SK-N-SH treated with all-trans-retinoic acid at 6 μM for 48 hours (cell line): Measurements from ENCODE around the gene IER3.

Experiments used
- ATAC-seq: fragments of 200-7000 bp; cut with Tn5 transposase; 3 replicates; pipeline ENCODE4 v1.9.1; 2020; ENCODE audit warnings: mild to moderate bottlenecking, moderate library complexity
- ARNTL ChIP-seq: fragments of 450-650 bp; formaldehyde crosslinking; IDR thresholded peaks from 2 replicates; pipeline ENCODE4 v1.5.0; 2020; ENCODE audit warnings: low read depth, mild to moderate bottlenecking, moderate library complexity, borderline replicate concordance
- BACH2 ChIP-seq: fragments of 250-450 bp; sonication (Bioruptor Pico); IDR thresholded peaks from 2 replicates; pipeline ENCODE4 v1.9.0; 2021; ENCODE audit warnings: mild to moderate bottlenecking, borderline replicate concordance
- CREB5 ChIP-seq: fragments of 250-450 bp; sonication (Bioruptor Pico); IDR thresholded peaks from 2 replicates; pipeline ENCODE4 v1.5.1; 2020; ENCODE audit warnings: low read depth, mild to moderate bottlenecking, moderate library complexity
- ESRRG ChIP-seq: fragments of 250-450 bp; sonication (Bioruptor Pico); IDR thresholded peaks from 2 replicates; pipeline ENCODE4 v1.6.1; 2021; ENCODE audit warnings: mild to moderate bottlenecking
- GLIS3 ChIP-seq: fragments of 250-450 bp; sonication (Bioruptor Pico); IDR thresholded peaks from 2 replicates; pipeline ENCODE4 v1.5.0; 2020; ENCODE audit warnings: mild to moderate bottlenecking, moderate library complexity
- ISL1 ChIP-seq: fragments of 250-450 bp; sonication (Bioruptor Pico); IDR thresholded peaks from 2 replicates; pipeline ENCODE4 v2.1.2; 2022; ENCODE audit warnings: mild to moderate bottlenecking, moderate library complexity
- OSR1 ChIP-seq: fragments of 250-450 bp; sonication (Bioruptor Pico); IDR thresholded peaks from 2 replicates; pipeline ENCODE4 v1.8.0; 2022; ENCODE audit warnings: moderate library complexity, mild to moderate bottlenecking, inconsistent platforms
- POU6F1 ChIP-seq: fragments of 250-450 bp; sonication (Bioruptor Pico); IDR thresholded peaks from 2 replicates; pipeline ENCODE4 v1.8.0; 2021; ENCODE audit warnings: low read depth, mild to moderate bottlenecking, moderate library complexity, borderline replicate concordance
- PPARA ChIP-seq: fragments of 250-450 bp; sonication (Bioruptor Pico); IDR thresholded peaks from 2 replicates; pipeline ENCODE4 v1.5.0; 2020; ENCODE audit warnings: mild to moderate bottlenecking, borderline replicate concordance
- RARB ChIP-seq: fragments of 250-450 bp; sonication (Bioruptor Pico); IDR thresholded peaks from 2 replicates; pipeline ENCODE4 v1.8.0; 2021; ENCODE audit warnings: mild to moderate bottlenecking, moderate library complexity
- TCF4 ChIP-seq: fragments of 250-450 bp; sonication (Bioruptor Pico); IDR thresholded peaks from 2 replicates; pipeline ENCODE4 v1.8.0; 2021; ENCODE audit warnings: mild to moderate bottlenecking, moderate library complexity, borderline replicate concordance
- TOX ChIP-seq: fragments of 250-450 bp; sonication (Bioruptor Pico); IDR thresholded peaks from 2 replicates; pipeline ENCODE4 v1.8.0; 2021; ENCODE audit warnings: mild to moderate bottlenecking, moderate library complexity, borderline replicate concordance
- ZC3H10 ChIP-seq: fragments of 250-450 bp; sonication (Bioruptor Pico); IDR thresholded peaks from 2 replicates; pipeline ENCODE4 v1.5.1; 2021; ENCODE audit warnings: mild to moderate bottlenecking, moderate library complexity
- ZFP3 ChIP-seq: fragments of 250-450 bp; sonication (Bioruptor Pico); IDR thresholded peaks from 2 replicates; pipeline ENCODE4 v1.5.0; 2020; ENCODE audit warnings: mild to moderate bottlenecking, moderate library complexity
- ZNF8 ChIP-seq: fragments of 450-650 bp; formaldehyde crosslinking; IDR thresholded peaks from 2 replicates; pipeline ENCODE4 v1.5.0; 2020; ENCODE audit warnings: mild to moderate bottlenecking, moderate library complexity
- TF ChIP-seq, protein P1 (sequence below): fragments of 250-450 bp; sonication (Bioruptor Pico); IDR thresholded peaks from 2 replicates; pipeline ENCODE4 v1.5.0; 2020; ENCODE audit warnings: mild to moderate bottlenecking, moderate library complexity
- TF ChIP-seq, protein P2 (sequence below): fragments of 250-450 bp; sonication (Bioruptor Pico); IDR thresholded peaks from 2 replicates; pipeline ENCODE4 v1.5.1; 2021; ENCODE audit warnings: mild to moderate bottlenecking, moderate library complexity

IER3 gene

DNA sequence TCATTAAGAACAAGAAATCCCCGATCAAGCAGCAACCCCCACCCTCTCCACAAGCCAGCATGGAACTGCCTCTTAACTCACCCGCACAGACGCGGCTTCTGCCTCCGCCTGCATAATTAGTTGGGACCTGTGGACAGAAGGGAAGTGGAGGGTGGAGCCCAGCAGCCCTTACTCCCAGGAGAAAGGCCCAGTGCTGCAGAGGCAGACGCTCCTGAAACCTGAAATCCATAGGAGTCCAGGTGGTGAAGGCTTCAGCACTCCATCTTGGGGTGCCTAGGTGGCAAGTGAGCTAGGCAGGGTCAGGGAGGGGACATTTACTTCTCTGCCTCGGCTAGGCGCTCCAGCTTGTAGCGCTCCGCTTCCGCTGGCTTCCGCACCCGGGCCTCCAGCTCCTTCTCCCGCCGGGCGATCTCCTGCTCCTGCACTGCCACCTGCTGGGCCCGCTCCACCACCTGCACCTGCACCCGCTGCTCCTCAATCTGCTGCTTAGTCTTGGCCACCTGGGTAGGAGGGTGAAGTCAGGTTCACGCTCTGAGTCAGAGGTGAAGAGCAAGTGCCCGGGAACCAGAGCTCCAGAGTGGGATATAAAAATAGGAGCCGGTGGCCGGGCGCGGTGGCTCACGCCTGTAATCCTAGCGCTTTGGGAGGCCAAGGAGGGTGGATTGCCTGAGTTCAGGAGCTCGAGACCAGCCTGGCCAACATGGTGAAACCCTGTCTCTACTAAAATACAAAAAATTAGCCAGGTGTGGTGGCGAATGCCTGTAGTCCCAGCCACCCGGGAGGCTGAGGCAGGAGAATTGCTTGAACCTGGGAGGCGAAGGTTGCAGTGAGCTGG is 13.5 kb downstream of the IER3 start:
- ATAC-seq: peak; percentile 1; the same call in 1 of the 3 replicates
- TF ChIP-seq ZFP3 (CRISPR knock-in tag): 0 out of 2 replicates have a peak, but pooled peaks have one; percentile 10
- TF ChIP-seq RARB (CRISPR knock-in tag): no peak
- no peak for TF ChIP-seq POU6F1 (CRISPR knock-in tag)
- no peak for TF ChIP-seq ESRRG (CRISPR knock-in tag)

DNA sequence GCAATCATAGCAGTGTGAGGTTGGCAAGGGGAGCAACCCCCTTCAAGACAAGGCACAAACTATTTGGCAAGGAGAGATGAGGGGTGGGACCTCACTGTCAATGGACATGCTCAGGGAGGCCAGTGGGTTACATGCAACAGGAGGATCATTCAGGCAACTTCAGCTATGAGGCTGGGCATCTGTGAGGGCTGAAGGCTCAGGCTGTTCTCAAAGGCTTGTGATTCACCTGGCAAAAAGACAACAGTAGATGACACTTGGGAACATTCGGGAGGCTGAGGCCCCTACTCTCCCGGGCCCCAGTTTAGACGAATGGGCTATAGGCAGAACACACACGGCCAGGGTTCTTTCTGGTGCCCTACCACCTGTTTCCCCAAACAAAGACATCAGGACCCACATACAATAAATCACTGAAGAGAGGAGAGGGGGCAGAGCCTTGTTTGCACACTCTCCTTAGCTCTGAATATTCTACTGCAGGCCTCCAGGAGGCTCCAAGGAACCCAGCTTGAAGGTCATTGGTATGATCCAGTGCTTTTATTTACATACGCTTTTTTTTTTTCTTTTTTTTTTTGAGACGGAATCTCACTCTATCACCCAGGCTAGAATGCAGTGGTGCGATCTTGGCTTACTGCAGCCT is 16.3 kb downstream of the IER3 start:
- peak; percentile 46 for ATAC-seq
- TF ChIP-seq CREB5 (CRISPR knock-in tag) (no peak), RARB (CRISPR knock-in tag) (no peak), ISL1 (CRISPR knock-in tag) (no peak), TOX (CRISPR knock-in tag) (no peak), PPARA (CRISPR knock-in tag) (no peak), ZC3H10 (CRISPR knock-in tag) (no peak), BACH2 (no peak), ZFP3 (CRISPR knock-in tag) (no peak), OSR1 (CRISPR knock-in tag) (no peak), ESRRG (CRISPR knock-in tag) (no peak), TCF4 (CRISPR knock-in tag) (no peak), GLIS3 (CRISPR knock-in tag) (no peak), ZNF8 (CRISPR knock-in tag) (no peak)
- TF ChIP-seq, protein P1, sequence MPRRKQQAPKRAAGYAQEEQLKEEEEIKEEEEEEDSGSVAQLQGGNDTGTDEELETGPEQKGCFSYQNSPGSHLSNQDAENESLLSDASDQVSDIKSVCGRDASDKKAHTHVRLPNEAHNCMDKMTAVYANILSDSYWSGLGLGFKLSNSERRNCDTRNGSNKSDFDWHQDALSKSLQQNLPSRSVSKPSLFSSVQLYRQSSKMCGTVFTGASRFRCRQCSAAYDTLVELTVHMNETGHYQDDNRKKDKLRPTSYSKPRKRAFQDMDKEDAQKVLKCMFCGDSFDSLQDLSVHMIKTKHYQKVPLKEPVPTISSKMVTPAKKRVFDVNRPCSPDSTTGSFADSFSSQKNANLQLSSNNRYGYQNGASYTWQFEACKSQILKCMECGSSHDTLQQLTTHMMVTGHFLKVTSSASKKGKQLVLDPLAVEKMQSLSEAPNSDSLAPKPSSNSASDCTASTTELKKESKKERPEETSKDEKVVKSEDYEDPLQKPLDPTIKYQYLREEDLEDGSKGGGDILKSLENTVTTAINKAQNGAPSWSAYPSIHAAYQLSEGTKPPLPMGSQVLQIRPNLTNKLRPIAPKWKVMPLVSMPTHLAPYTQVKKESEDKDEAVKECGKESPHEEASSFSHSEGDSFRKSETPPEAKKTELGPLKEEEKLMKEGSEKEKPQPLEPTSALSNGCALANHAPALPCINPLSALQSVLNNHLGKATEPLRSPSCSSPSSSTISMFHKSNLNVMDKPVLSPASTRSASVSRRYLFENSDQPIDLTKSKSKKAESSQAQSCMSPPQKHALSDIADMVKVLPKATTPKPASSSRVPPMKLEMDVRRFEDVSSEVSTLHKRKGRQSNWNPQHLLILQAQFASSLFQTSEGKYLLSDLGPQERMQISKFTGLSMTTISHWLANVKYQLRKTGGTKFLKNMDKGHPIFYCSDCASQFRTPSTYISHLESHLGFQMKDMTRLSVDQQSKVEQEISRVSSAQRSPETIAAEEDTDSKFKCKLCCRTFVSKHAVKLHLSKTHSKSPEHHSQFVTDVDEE (CRISPR knock-in tag): no peak

DNA sequence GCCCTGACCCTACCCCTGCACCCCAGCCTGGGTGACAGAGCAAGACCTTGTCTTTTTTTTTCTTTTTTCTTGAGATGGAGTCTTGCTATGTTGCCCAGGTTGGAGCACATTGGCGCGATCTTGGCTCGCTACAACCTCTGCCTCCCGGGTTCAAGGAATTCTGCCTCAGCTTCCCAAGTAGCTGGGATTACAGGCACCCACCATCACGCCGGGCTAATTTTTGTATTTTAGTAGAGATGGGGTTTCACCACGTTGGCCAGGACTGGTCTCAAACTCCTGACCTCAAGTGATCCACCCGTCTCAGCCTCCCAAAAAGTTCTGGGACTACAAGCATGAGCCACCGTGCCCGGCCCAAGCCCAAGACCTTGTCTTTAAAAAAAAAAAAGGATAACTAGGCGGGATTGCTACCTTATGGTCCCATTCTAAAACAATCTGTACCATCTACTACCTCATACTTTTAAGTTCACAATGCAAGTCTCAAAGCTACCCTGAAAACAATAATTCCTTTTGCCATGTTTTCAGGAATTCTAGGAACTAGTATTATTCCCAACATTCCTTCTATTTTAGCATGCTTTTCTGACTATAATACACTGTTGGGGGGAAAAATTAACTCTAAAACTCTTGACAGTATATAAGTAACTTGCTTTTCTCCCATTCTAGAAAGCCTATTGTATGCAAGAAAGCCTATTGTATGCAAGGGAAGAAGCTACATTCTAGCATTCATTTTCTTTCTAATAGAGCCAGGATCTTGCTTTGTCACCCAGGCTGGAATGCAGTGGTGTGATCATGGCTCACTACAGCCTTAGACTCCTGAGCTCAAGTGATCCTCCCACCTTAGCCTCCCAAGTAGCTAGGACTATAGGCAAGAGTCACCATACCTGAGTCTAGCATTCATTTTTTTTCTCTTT is 17.6 kb downstream of the IER3 start:
- no peak for TF ChIP-seq ESRRG (CRISPR knock-in tag)
- TF ChIP-seq, protein P2, sequence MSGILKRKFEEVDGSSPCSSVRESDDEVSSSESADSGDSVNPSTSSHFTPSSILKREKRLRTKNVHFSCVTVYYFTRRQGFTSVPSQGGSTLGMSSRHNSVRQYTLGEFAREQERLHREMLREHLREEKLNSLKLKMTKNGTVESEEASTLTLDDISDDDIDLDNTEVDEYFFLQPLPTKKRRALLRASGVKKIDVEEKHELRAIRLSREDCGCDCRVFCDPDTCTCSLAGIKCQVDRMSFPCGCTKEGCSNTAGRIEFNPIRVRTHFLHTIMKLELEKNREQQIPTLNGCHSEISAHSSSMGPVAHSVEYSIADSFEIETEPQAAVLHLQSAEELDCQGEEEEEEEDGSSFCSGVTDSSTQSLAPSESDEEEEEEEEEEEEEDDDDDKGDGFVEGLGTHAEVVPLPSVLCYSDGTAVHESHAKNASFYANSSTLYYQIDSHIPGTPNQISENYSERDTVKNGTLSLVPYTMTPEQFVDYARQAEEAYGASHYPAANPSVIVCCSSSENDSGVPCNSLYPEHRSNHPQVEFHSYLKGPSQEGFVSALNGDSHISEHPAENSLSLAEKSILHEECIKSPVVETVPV: 0 out of 2 replicates have a peak, but pooled peaks have one; percentile 56
- no peak for TF ChIP-seq PPARA (CRISPR knock-in tag)
- no peak for TF ChIP-seq ARNTL (CRISPR knock-in tag)
- peak; percentile 40; the same call in 1 of the 2 replicates for TF ChIP-seq CREB5 (CRISPR knock-in tag)
- TF ChIP-seq POU6F1 (CRISPR knock-in tag): no peak
- TF ChIP-seq ZC3H10 (CRISPR knock-in tag): peak; percentile 8; the same call in 1 of the 2 replicates
- TF ChIP-seq, protein P1 (CRISPR knock-in tag): no peak

More for the DNA sequence above, 17.6 kb downstream of the IER3 start:
- peak; percentile 4 for ATAC-seq
